ENCODE results near the gene STAT3.

DNA sequence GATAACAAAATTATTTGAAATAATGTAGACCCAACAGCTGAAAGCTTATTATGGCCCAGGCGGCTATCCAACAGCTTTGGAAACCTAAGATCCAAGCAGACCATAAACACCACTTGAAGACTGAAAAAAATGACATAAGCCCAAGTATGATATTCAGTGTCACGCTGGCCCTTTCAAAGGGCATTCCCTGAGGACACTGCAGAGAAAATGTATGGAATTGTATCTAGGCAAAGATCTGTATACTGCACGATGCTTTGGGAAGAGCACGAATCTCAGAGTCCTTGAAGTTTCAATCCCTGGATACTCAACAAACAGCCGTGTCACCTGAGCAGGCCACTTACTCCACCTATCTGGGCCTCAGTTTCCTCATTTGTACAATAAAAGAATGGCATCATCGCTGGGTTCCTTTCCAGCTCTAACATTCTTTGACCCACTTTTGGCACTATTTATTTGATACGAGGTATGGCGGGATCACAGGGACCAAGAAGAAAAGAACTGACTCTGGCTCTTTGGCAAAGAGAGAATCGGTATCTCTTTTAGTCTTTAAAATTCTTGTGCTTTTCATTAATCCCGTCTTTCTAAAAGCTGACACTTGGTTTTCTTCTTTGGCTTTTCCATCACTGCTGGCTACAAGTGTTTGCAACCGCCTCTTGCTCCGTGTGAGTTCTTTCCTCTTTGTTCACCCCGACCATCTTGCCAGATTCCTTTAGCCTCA lies 113.3 kb downstream of the STAT3 start:
- TF ChIP-seq, protein P1, sequence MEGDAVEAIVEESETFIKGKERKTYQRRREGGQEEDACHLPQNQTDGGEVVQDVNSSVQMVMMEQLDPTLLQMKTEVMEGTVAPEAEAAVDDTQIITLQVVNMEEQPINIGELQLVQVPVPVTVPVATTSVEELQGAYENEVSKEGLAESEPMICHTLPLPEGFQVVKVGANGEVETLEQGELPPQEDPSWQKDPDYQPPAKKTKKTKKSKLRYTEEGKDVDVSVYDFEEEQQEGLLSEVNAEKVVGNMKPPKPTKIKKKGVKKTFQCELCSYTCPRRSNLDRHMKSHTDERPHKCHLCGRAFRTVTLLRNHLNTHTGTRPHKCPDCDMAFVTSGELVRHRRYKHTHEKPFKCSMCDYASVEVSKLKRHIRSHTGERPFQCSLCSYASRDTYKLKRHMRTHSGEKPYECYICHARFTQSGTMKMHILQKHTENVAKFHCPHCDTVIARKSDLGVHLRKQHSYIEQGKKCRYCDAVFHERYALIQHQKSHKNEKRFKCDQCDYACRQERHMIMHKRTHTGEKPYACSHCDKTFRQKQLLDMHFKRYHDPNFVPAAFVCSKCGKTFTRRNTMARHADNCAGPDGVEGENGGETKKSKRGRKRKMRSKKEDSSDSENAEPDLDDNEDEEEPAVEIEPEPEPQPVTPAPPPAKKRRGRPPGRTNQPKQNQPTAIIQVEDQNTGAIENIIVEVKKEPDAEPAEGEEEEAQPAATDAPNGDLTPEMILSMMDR (IDR thresholded peaks at IDR 0.05) = no peak
- TF ChIP-seq EZH2 (IDR thresholded peaks at IDR 0.05; ENCODE audit: borderline replicate concordance, insufficient read depth, low read depth, low read length, poor library complexity, severe bottlenecking) = no peak

Measured in B cell (primary cell).